Transverse colon (tissue), 4 donors: ENCODE measurements around the gene CSNK1G1.

Source experiments
- POLR2A ChIP-seq: fragments of 450-650 bp; IDR thresholded peaks from one replicate; pipeline ENCODE4 v1.6.1; 2016; ENCODE audit warnings: antibody characterized with exemption, mild to moderate bottlenecking, moderate library complexity
- POLR2AphosphoS5 ChIP-seq, 3 donors: sonication (generic); formaldehyde crosslinking; IDR thresholded peaks; one replicate each; pipeline ENCODE4 v1.6.1; 2016; ENCODE audit warnings: antibody characterized with exemption in 3 of 3
- TF ChIP-seq, protein P1 (sequence below), 5 experiments: fragments of 200-600 bp in 3 of 5; fragments of 450-650 bp in 2 of 5; sonication (generic) in 3 of 5; IDR thresholded peaks; 1 replicate in 2 of 5; 2 replicates in 3 of 5; pipeline ENCODE4 v1.5.1; 2016 to 2017; ENCODE audit warnings: antibody characterized with exemption in 5 of 5, inconsistent platforms in 3 of 5, mild to moderate bottlenecking in 2 of 5, moderate library complexity in 1 of 5

DNA sequence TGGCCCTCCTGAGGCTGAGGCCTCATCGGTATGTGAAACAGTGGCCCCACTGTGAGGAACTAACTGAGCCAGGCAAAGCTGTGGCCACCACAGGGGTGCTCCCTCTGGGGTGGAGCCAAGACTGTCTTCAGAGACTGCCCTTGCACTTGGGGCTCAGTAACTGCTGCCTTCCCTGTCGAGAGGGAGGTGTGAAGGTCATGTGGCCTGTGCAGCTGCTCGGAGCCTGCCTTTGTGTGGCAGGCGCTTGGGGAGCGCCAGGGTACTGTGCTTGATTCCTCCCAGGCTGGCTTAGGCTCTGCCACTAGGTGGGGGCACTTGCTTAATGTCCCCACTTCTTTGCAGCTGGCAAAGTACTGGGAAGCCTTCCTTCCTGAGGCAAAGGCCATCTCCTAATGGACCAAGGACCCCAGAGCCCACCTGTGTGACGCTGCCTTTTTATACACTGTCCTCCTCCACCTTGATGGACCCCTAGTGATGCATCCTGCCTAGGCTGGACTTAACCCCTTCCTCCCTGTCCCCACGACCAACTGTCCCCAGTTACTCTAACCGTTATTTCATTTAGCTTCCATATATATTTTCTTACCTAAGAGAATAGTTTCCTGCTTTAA is 218.6 kb downstream of the CSNK1G1 start:
- TF ChIP-seq, protein P1, sequence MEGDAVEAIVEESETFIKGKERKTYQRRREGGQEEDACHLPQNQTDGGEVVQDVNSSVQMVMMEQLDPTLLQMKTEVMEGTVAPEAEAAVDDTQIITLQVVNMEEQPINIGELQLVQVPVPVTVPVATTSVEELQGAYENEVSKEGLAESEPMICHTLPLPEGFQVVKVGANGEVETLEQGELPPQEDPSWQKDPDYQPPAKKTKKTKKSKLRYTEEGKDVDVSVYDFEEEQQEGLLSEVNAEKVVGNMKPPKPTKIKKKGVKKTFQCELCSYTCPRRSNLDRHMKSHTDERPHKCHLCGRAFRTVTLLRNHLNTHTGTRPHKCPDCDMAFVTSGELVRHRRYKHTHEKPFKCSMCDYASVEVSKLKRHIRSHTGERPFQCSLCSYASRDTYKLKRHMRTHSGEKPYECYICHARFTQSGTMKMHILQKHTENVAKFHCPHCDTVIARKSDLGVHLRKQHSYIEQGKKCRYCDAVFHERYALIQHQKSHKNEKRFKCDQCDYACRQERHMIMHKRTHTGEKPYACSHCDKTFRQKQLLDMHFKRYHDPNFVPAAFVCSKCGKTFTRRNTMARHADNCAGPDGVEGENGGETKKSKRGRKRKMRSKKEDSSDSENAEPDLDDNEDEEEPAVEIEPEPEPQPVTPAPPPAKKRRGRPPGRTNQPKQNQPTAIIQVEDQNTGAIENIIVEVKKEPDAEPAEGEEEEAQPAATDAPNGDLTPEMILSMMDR (IDR thresholded peaks at IDR 0.05): no peak
- TF ChIP-seq POLR2AphosphoS5 (IDR thresholded peaks at IDR 0.05) (no peak), POLR2A (no peak)
